HepG2 (cell line): ENCODE measurements around the gene CD58. TPM values are rescaled to one million over a fixed set of nuclear protein-coding genes. Genes with fewer than 3 reads are reported as not detected.

Source experiments
- ATAC-seq: fragments of 200-7000 bp; cut with Tn5 transposase; 3 replicates; pipeline ENCODE4 v1.9.1; 2020; ENCODE audit warnings: mild to moderate bottlenecking, moderate library complexity
- BruUV-seq: library from RNA; stranded (reverse); fragments of 400-500 nt; replicated peaks from 2 replicates; lab custom pipeline; 2021; lab: Mats Ljungman, UMichigan
- CTCF ChIA-PET: fragments of 300-600 bp; formaldehyde crosslinking; extraction: SDS; loops from one replicate; lab custom pipeline; 2021; ENCODE audit warnings: low total read pairs, inconsistent platforms, low intra/inter-chr PET ratio; lab: Yijun Ruan, JAX
- POLR2A ChIA-PET: fragments of 350-600 bp; sonication (Branson Sonifier 250); formaldehyde crosslinking; loops from one replicate; lab custom pipeline; 2020; ENCODE audit warnings: antibody characterized with exemption, inconsistent platforms; lab: Yijun Ruan, JAX
- DNase-seq: peaks from one replicate; pipeline ENCODE4 v3.0.0-alpha.2; 2015; ENCODE audit warnings: low spot score
- FAIRE-seq: peaks from 3 replicates; lab custom pipeline; 2011; peaks lifted over from hg19 to GRCh38; lab: Jason Lieb, UNC
- H2AFZ ChIP-seq: one replicate; pipeline ENCODE4 v1.6.1; 2011; ENCODE audit warnings: low read length, inconsistent platforms
- H3K27ac ChIP-seq: fragments of 300-600 bp; 3 replicates; pipeline ENCODE4 v1.8.0; 2011; ENCODE audit warnings: mixed run types, mild to moderate bottlenecking, mixed read lengths, low read length, inconsistent platforms; ENCODE audit not compliant: insufficient read depth; ENCODE audit errors: extremely low read length
- H3K27me3 ChIP-seq, 2 experiments: fragments of 200-600 bp in 1 of 2; 2 replicates in 1 of 2; 3 replicates in 1 of 2; pipeline versions ENCODE4 v1.6.0 to v1.8.0; 2011; ENCODE audit warnings: low read length in 2 of 2, mild to moderate bottlenecking in 2 of 2, moderate library complexity in 2 of 2, inconsistent platforms in 1 of 2; ENCODE audit not compliant: insufficient read depth in 2 of 2, control insufficient read depth in 1 of 2
- H3K36me3 ChIP-seq, 2 experiments: fragments of 200-600 bp in 1 of 2; replicated peaks in 1 of 2; 2 replicates in 1 of 2; 3 replicates in 1 of 2; pipeline versions ENCODE4 v1.5.1 to v1.8.0; 2011; ENCODE audit warnings: low read length in 2 of 2, inconsistent platforms in 1 of 2; ENCODE audit not compliant: insufficient read depth in 2 of 2, control insufficient read depth in 1 of 2
- H3K4me1 ChIP-seq: 2 replicates; pipeline ENCODE4 v1.5.1; 2012; ENCODE audit warnings: low read length, inconsistent platforms; ENCODE audit not compliant: insufficient read depth
- H3K4me2 ChIP-seq: 2 replicates; pipeline ENCODE4 v1.6.0; 2011; ENCODE audit warnings: low read depth, low read length, inconsistent platforms
- H3K4me3 ChIP-seq, 3 experiments: fragments of 200-600 bp in 1 of 3; sonication (generic), shearing (Covaris generic) in 1 of 3; replicated peaks in 1 of 3; 2 replicates each; pipeline ENCODE4 v1.5.1; 2011 to 2016; ENCODE audit warnings: low read length in 3 of 3, inconsistent platforms in 2 of 3, low read depth in 2 of 3, mild to moderate bottlenecking in 2 of 3, control low read depth in 1 of 3, mixed read lengths in 1 of 3; ENCODE audit not compliant: insufficient read depth in 1 of 3
- H3K79me2 ChIP-seq: one replicate; pipeline ENCODE4 v1.6.1; 2011; ENCODE audit warnings: low read length, inconsistent platforms; ENCODE audit not compliant: insufficient read depth
- H3K9ac ChIP-seq: 2 replicates; pipeline ENCODE4 v1.6.0; 2011; ENCODE audit warnings: mild to moderate bottlenecking, low read depth, low read length, inconsistent platforms; ENCODE audit not compliant: insufficient read depth
- H3K9me3 ChIP-seq: 2 replicates; pipeline ENCODE4 v1.5.1; 2012; ENCODE audit warnings: mild to moderate bottlenecking, low read length
- H4K20me1 ChIP-seq: 2 replicates; pipeline ENCODE4 v1.6.0; 2011; ENCODE audit warnings: inconsistent platforms, mild to moderate bottlenecking, low read length, moderate library complexity; ENCODE audit not compliant: insufficient read depth
- CREB1 ChIP-seq, 2 experiments: fragments of 450-650 bp in 1 of 2; IDR thresholded peaks; 2 replicates each; pipeline ENCODE4 v1.6.1; 2016 to 2017; ENCODE audit warnings: control low read depth in 1 of 2, mild to moderate bottlenecking in 1 of 2, missing compliant biosample characterization in 1 of 2, missing genetic modification characterization in 1 of 2
- FOXM1 ChIP-seq: sonication (generic); formaldehyde crosslinking; IDR thresholded peaks from 2 replicates; pipeline ENCODE4 v1.5.0; 2020; ENCODE audit warnings: missing genetic modification reagents
- WGBS: methylation state at CpG from one replicate; pipeline ENCODE4 v1.1.6; 2017; ENCODE audit warnings: low lambda C conversion rate; 5-methylcytosine and 5-hydroxymethylcytosine counted together
- in situ Hi-C: cut with HindIII; loops from 2 replicates; pipeline ENCODE4 v1.10.0; 2017; ENCODE audit warnings: low pct_unique_long_range_greater_than_20kb; ENCODE audit not compliant: extremely low pct_ligation_motif_present
- intact Hi-C: fragments of 100-400 bp; cut with micrococcal nuclease; formaldehyde crosslinking; loops from one replicate; pipeline ENCODE4 v1.10.0; 2022; ENCODE audit not compliant: unreplicated experiment
- polyA plus RNA-seq, 8 experiments: library from polyadenylated mRNA; depleted of rRNA in 3 of 8; stranded (reverse) in 7 of 8; unstranded in 1 of 8; fragments of >200 nt; fragmentation: Illumina TruSeq in 4 of 8; extraction: Trizol in 4 of 8; gene quantifications; 2 replicates each; pipeline versions ENCODE4 v1.2.1 to v1.2.3, GENCODE V29; 2011 to 2016; ENCODE audit warnings: low read depth in 4 of 8, missing spikeins in 1 of 8, mixed read lengths in 1 of 8; ENCODE audit not compliant: insufficient read depth in 1 of 8
- total RNA-seq, 5 experiments: library from RNA; depleted of rRNA; stranded (reverse); fragments of >200 nt; fragmentation: Illumina TruSeq; extraction: Trizol; gene quantifications; 2 replicates each; pipeline ENCODE4 v1.2.3, GENCODE V29; 2016; ENCODE audit warnings: low read depth in 1 of 5
- TF ChIP-seq, protein P1 (sequence below): sonication (generic); formaldehyde crosslinking; IDR thresholded peaks from 2 replicates; pipeline ENCODE4 v1.4.0; 2020; ENCODE audit warnings: missing genetic modification reagents
- TF ChIP-seq, protein P2 (sequence below): IDR thresholded peaks from 2 replicates; pipeline ENCODE4 v1.6.1; 2016; ENCODE audit warnings: low read depth

The CD58 gene
- total and polyA plus RNA-seq, 2 of the 13 experiments (the other 11 are each of a cell fraction or from before 2014, with no cell fraction given) = 9.4 to 13.5 TPM

DNA sequence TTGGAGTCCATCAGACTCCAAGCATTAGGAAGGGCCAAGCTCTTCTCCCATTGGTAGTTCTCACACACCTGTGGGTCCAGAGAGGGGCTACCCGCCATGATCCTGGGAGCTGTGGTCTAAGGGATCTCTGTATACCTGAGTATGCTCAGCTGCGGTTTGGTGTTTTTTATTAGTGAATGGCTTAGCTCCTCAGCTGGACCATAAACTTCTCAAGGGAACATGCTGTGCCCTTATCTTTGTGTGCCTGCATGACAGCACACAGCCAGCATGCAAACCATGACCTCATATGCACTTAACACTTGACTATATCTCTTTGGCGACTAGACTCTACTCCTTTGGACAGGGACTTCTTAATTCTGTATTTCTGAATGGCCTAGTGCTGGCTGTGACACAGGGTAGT is 94.5 kb downstream of the CD58 start:
- in situ Hi-C loops = no loop called here
- Histone ChIP-seq H2AFZ (no peak overlapping the region), H3K9ac (peak overlapping the region; percentile 83), H3K4me3 (0 out of 6 replicates have a peak overlapping the region, but pooled peaks of 1 of the 3 experiments have one; percentile 53), H4K20me1 (no peaks in the 10 kb centered on the region), H3K79me2 (peaks cover 88% of the 10 kb centered on the region), H3K4me2 (peak overlapping the region; percentile 85), H3K9me3 (no peaks in the 10 kb centered on the region), H3K4me1 (peaks cover 99% of the 10 kb centered on the region), H3K27me3 (no peaks in the 10 kb centered on the region), H3K36me3 (peaks cover 3 to 5% of the 10 kb centered on the region in 2 experiments; a peak in 3 of 5 replicates), H3K27ac (peak overlapping the region; percentile 96)
- TF ChIP-seq, protein P1, sequence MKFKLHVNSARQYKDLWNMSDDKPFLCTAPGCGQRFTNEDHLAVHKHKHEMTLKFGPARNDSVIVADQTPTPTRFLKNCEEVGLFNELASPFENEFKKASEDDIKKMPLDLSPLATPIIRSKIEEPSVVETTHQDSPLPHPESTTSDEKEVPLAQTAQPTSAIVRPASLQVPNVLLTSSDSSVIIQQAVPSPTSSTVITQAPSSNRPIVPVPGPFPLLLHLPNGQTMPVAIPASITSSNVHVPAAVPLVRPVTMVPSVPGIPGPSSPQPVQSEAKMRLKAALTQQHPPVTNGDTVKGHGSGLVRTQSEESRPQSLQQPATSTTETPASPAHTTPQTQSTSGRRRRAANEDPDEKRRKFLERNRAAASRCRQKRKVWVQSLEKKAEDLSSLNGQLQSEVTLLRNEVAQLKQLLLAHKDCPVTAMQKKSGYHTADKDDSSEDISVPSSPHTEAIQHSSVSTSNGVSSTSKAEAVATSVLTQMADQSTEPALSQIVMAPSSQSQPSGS (CRISPR knock-in tag) = no peak
- TF ChIP-seq, protein P2, sequence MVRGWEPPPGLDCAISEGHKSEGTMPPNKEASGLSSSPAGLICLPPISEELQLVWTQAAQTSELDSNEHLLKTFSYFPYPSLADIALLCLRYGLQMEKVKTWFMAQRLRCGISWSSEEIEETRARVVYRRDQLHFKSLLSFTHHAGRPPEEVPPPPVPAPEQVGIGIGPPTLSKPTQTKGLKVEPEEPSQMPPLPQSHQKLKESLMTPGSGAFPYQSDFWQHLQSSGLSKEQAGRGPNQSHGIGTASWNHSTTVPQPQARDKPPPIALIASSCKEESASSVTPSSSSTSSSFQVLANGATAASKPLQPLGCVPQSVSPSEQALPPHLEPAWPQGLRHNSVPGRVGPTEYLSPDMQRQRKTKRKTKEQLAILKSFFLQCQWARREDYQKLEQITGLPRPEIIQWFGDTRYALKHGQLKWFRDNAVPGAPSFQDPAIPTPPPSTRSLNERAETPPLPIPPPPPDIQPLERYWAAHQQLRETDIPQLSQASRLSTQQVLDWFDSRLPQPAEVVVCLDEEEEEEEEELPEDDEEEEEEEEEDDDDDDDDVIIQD (CRISPR knock-in tag) = no peak
- TF ChIP-seq FOXM1 (CRISPR knock-in tag) (no peak), CREB1 (IDR thresholded peaks at IDR 0.05) (0 out of 2 replicates have a peak, but pooled peaks have one; percentile 2), CREB1 (CRISPR knock-in tag; IDR thresholded peaks at IDR 0.05) (no peak)
- no peak for ATAC-seq
- POLR2A ChIA-PET = interaction anchor here (1.1 to 7.2 kb wide), 19 partner anchors 9 to 366 kb away, joined by 3 to 129 read pairs (median 8); partner anchors contain the start of genes ATP1A1 and MAB21L3
- CTCF ChIA-PET = no interaction called here
- BruUV-seq = no TSS peak
- WGBS = 90% methylated on average over 3 of the region's 3 CpGs
- FAIRE-seq = no peak
- intact Hi-C loops = no loop called here
- no peak for DNase-seq
